ENCODE measurements around the gene TCEANC2.

GRCh38 chr1:54053745-54054437 is 483 bp downstream of the TCEANC2 start:
- TF ChIP-seq CTCF (IDR thresholded peaks at IDR 0.05) (no peak), POLR2A (IDR thresholded peaks at IDR 0.05) (no peak), EP300 (IDR thresholded peaks at IDR 0.05) (no peak)
